ENCODE results near the gene GTF3C4. TPM values are rescaled to one million over a fixed set of nuclear protein-coding genes. Genes with fewer than 3 reads are reported as not detected.

The GTF3C4 gene, protein sequence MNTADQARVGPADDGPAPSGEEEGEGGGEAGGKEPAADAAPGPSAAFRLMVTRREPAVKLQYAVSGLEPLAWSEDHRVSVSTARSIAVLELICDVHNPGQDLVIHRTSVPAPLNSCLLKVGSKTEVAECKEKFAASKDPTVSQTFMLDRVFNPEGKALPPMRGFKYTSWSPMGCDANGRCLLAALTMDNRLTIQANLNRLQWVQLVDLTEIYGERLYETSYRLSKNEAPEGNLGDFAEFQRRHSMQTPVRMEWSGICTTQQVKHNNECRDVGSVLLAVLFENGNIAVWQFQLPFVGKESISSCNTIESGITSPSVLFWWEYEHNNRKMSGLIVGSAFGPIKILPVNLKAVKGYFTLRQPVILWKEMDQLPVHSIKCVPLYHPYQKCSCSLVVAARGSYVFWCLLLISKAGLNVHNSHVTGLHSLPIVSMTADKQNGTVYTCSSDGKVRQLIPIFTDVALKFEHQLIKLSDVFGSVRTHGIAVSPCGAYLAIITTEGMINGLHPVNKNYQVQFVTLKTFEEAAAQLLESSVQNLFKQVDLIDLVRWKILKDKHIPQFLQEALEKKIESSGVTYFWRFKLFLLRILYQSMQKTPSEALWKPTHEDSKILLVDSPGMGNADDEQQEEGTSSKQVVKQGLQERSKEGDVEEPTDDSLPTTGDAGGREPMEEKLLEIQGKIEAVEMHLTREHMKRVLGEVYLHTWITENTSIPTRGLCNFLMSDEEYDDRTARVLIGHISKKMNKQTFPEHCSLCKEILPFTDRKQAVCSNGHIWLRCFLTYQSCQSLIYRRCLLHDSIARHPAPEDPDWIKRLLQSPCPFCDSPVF
- 10.1 and 10.9 TPM in 2 replicates for total RNA-seq

GRCh38 chr9:132670457-132671391 is at the start of gene GTF3C4:
TSS of gene GTF3C4 (plus strand) at chr9:132670464. CDS start at chr9:132670599, 135 bp downstream.

DNA sequence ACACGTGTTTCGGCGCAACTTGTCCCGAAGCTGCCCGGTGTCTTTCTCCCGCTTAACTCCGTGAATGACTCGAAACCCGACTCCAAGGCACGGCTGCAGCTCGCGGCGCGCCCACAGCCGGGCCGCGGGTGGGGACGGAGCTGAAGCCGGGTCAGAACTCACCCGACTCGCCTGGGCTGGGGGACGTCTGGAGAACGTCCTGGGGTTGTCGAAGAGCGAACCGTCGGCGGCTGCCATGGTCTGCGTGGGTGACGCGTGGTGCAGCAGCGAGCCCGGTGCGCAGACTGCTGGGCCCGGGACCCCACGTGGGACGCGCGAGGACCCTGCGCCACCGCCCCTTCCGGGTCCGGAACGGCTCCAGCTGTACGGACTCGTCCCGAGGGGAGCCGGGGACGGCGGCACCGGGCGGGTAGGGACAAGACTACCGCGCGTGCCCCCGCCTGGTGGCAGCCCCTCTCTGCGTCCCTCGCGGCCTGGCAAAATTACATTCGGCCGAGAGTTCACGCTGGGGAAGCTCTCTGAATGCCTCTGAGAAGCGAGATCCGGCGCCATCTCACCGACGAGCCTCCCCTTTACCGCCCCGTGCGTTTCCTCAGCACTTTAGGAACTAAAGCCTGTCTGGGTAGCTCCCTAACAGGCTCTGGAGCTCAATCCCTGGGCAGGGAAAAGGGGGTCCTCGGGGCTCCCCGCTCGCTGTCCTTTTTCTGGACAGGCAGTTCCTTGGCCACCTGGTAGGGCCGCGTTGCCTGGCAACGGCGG is 387 bp upstream of the GTF3C4 start, which contains the start of gene DDX31:
Gene DDX31, minus strand, starts transcription at position 286 of the 759 bp plus-strand sequence. Its CDS starts 49 bp downstream, at position 237.

Other genes with a start within 250 kb of the GTF3C4 start
- gene BARHL1, start 87.9 kb upstream of the GTF3C4 start, total RNA-seq, result not detected in 2 replicates
- gene DDX31, start 481 bp upstream of the GTF3C4 start, total RNA-seq, result 13.7 and 15.3 TPM in 2 replicates
- 0.48 TPM in 1 of 2 replicates, not detected in the other for gene AK8, start 207.8 kb downstream of the GTF3C4 start, total RNA-seq
- 0.72 and 1.1 TPM in 2 replicates for gene SPACA9, start 208.4 kb downstream of the GTF3C4 start, total RNA-seq